ENCODE measurements around the gene LUZP4. TPM values are rescaled to one million over a fixed set of nuclear protein-coding genes. Genes with fewer than 3 reads are reported as not detected.

Gene LUZP4
- total and polyA plus RNA-seq, 12 donors, result not detected

- peaks cover 0 to 35% (median 0%) of the 10 kb centered on the region in 7 donors for H3K27me3 ChIP-seq
- intact Hi-C loops (cut with DNase I), result no loop called here
- H3K4me3 ChIP-seq, result no peak overlapping the region
- no peak for DNase-seq
- no peaks in the 10 kb centered on the region for H3K36me3 ChIP-seq
- no peaks in the 10 kb centered on the region for H3K9me3 ChIP-seq
- no peak for ATAC-seq
- TF ChIP-seq, protein P1, sequence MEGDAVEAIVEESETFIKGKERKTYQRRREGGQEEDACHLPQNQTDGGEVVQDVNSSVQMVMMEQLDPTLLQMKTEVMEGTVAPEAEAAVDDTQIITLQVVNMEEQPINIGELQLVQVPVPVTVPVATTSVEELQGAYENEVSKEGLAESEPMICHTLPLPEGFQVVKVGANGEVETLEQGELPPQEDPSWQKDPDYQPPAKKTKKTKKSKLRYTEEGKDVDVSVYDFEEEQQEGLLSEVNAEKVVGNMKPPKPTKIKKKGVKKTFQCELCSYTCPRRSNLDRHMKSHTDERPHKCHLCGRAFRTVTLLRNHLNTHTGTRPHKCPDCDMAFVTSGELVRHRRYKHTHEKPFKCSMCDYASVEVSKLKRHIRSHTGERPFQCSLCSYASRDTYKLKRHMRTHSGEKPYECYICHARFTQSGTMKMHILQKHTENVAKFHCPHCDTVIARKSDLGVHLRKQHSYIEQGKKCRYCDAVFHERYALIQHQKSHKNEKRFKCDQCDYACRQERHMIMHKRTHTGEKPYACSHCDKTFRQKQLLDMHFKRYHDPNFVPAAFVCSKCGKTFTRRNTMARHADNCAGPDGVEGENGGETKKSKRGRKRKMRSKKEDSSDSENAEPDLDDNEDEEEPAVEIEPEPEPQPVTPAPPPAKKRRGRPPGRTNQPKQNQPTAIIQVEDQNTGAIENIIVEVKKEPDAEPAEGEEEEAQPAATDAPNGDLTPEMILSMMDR (IDR thresholded peaks at IDR 0.05), result no peak
- peaks cover 0 to 19% (median 8%) of the 10 kb centered on the region in 9 donors for H3K4me1 ChIP-seq
- 66 to 67% methylated on average over 7 of the region's 7 CpGs for WGBS, 2 donors
- H3K27ac ChIP-seq, result no peak overlapping the region
Observed at GRCh38 chrX:115348446-115349225, 59.1 kb downstream of the LUZP4 start.

GRCh38 chrX:115350711-115351381, 61.3 kb downstream of the LUZP4 start:
- no peak overlapping the region for H3K4me3 ChIP-seq
- peaks cover 0 to 50% (median 0%) of the 10 kb centered on the region in 7 donors for H3K27me3 ChIP-seq
- intact Hi-C loops (cut with DNase I), result loop anchor here in 1 of 10 donors (10.0 kb wide), 1 partner anchor 214 kb away; the partner anchor contains the start of gene PLS3
- H3K27ac ChIP-seq, result no peak overlapping the region
- no peaks in the 10 kb centered on the region for H3K9me3 ChIP-seq
- ATAC-seq (no peak), DNase-seq (no peak)
- 81 to 82% methylated on average over 10 of the region's 10 CpGs for WGBS, 2 donors
- H3K4me1 ChIP-seq, result peaks cover 0 to 1% (median 0%) of the 10 kb centered on the region in 9 donors
- TF ChIP-seq, protein P1 (IDR thresholded peaks at IDR 0.05), result no peak
- H3K36me3 ChIP-seq, result no peaks in the 10 kb centered on the region

DNA sequence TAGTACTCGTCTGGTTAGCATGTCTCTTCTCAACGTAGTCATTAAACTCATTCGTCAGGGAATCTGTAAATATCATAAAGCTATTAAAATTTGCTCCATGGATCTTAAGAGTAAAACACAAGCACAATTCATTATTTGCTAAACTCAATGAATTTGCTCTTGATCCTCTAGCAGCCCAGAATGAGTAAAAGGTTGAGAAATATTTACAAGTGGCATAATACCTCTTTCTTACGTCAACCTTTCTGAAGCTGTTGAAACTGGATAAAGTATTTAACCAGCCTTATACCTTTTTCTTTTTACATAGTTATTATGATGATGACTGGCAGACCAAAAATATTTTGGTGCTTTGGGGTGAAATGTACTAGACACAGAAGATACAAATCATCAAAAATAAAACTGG, 66.9 kb downstream of the LUZP4 start:
- TF ChIP-seq, protein P1 (IDR thresholded peaks at IDR 0.05), result no peak
- Histone ChIP-seq H3K27ac (no peak overlapping the region), H3K36me3 (no peaks in the 10 kb centered on the region), H3K9me3 (no peaks in the 10 kb centered on the region), H3K27me3 (peaks cover 0 to 69% (median 0%) of the 10 kb centered on the region in 7 donors), H3K4me3 (no peak overlapping the region), H3K4me1 (peaks cover 0 to 12% (median 0%) of the 10 kb centered on the region in 9 donors)
- ATAC-seq (no peak), DNase-seq (no peak)
- 87 to 88% methylated on average over 4 of the region's 4 CpGs for WGBS, 2 donors
- intact Hi-C loops (cut with DNase I), result loop anchor here in 1 of 10 donors (10.0 kb wide), 1 partner anchor 208 kb away; the partner anchor contains the start of gene PLS3

Other genes starting within 250 kb of the LUZP4 start
- not detected for gene RBMXL3, start 100.3 kb upstream of the LUZP4 start, total RNA-seq
- gene RBMXL3, start 100.3 kb upstream of the LUZP4 start, polyA plus RNA-seq, result not detected
- gene LRCH2, start 55.6 kb upstream of the LUZP4 start, total RNA-seq, result 1 to 10 TPM in 7 of 10 donors, under 1 TPM in 3; 0.82 to 1.9 (median 1.3) TPM
- gene LRCH2, start 55.6 kb upstream of the LUZP4 start, polyA plus RNA-seq, result 1 to 10 TPM in 1 of 2 donors, under 1 TPM in 1; 0.46 to 1.6 TPM

Data from heart right ventricle (tissue), 16 donors.